HCT116 (cell line): ENCODE data around the gene STIM1. TPM values are rescaled to one million over a fixed set of nuclear protein-coding genes. Genes with fewer than 3 reads are reported as not detected.

Source experiments
- ATAC-seq: fragments of 200-7000 bp; cut with Tn5 transposase; 2 replicates; pipeline ENCODE4 v1.9.1; 2020; ENCODE audit warnings: mild to moderate bottlenecking, moderate library complexity
- BruUV-seq: library from RNA; stranded (reverse); fragments of 400-500 nt; replicated peaks from 2 replicates; lab custom pipeline; 2021; lab: Mats Ljungman, UMichigan
- CTCF ChIA-PET: fragments of 300-600 bp; sonication (Branson Sonifier 250); formaldehyde crosslinking; loops from one replicate; lab custom pipeline; 2021; ENCODE audit warnings: antibody characterized with exemption; lab: Charles Lee
- POLR2A ChIA-PET: fragments of 300-600, 350-600 bp; sonication (Branson Sonifier 250); formaldehyde crosslinking; loops from one replicate; lab custom pipeline; 2021; ENCODE audit warnings: antibody characterized with exemption; lab: Charles Lee
- RAD21 ChIA-PET, 2 experiments: fragments of 300-600 bp; sonication (Branson Sonifier 250); formaldehyde crosslinking; loops; one replicate each; lab custom pipeline; 2023; ENCODE audit warnings: low total read pairs in 2 of 2; ENCODE audit not compliant: uncharacterized antibody in 2 of 2, unreplicated experiment in 2 of 2, low non-redundant PET in 1 of 2; lab: Charles Lee
- DNase-seq: peaks from one replicate; pipeline ENCODE4 v3.0.0-alpha.2; 2010; ENCODE audit warnings: low read depth, low spot score
- H2AFZ ChIP-seq: fragments of 200-600 bp; shearing (Covaris generic), sonication (generic); 2 replicates; pipeline ENCODE4 v1.6.1; 2017; ENCODE audit warnings: low read depth, mixed run types, mixed read lengths, antibody characterized with exemption, low read length; ENCODE audit not compliant: poor library complexity, severe bottlenecking
- H3K27ac ChIP-seq: 2 replicates; pipeline ENCODE4 v1.5.1; 2012; ENCODE audit warnings: low read depth, low read length
- H3K27me3 ChIP-seq: fragments of 200-600 bp; sonication (generic); 2 replicates; pipeline ENCODE4 v1.6.1; 2016; ENCODE audit warnings: mixed run types, low read length, mixed read lengths; ENCODE audit not compliant: insufficient read depth
- H3K36me3 ChIP-seq, 2 experiments: fragments of 200-500 bp in 1 of 2; fragments of 200-600 bp in 1 of 2; sonication (Bioruptor generic) in 1 of 2; sonication (generic) in 1 of 2; 2 replicates each; pipeline versions ENCODE4 v1.5.1 to v1.6.1; 2014 to 2016; ENCODE audit warnings: low read length in 2 of 2, inconsistent platforms in 1 of 2, mixed read lengths in 1 of 2, mixed run types in 1 of 2; ENCODE audit not compliant: insufficient read depth in 2 of 2, control insufficient read depth in 1 of 2
- H3K4me1 ChIP-seq, 2 experiments: fragments of 200-600 bp in 1 of 2; sonication (generic) in 1 of 2; 2 replicates each; pipeline versions ENCODE4 v1.5.1 to v1.6.1; 2012 to 2017; ENCODE audit warnings: low read length in 2 of 2, inconsistent platforms in 1 of 2, mild to moderate bottlenecking in 1 of 2, mixed read lengths in 1 of 2, mixed run types in 1 of 2, moderate library complexity in 1 of 2; ENCODE audit not compliant: insufficient read depth in 2 of 2, control insufficient read depth in 1 of 2
- H3K4me2 ChIP-seq: fragments of 200-600 bp; sonication (generic); 2 replicates; pipeline ENCODE4 v1.6.1; 2017; ENCODE audit warnings: mixed run types, low read length, mixed read lengths
- H3K4me3 ChIP-seq, 2 experiments: fragments of 200-600 bp in 1 of 2; sonication (generic) in 1 of 2; replicated peaks in 1 of 2; 2 replicates each; pipeline ENCODE4 v1.5.1; 2011 to 2016; ENCODE audit warnings: low read length in 2 of 2, control low read depth in 1 of 2, low read depth in 1 of 2, mild to moderate bottlenecking in 1 of 2, mixed read lengths in 1 of 2, mixed run types in 1 of 2
- H3K79me2 ChIP-seq: fragments of 200-600 bp; sonication (generic); 2 replicates; pipeline ENCODE4 v1.6.1; 2017; ENCODE audit warnings: mild to moderate bottlenecking, mixed run types, low read length, moderate library complexity, mixed read lengths; ENCODE audit not compliant: insufficient read depth
- H3K9ac ChIP-seq: fragments of 200-600 bp; sonication (generic); 2 replicates; pipeline ENCODE4 v1.6.1; 2016; ENCODE audit warnings: low read length, mixed read lengths
- H3K9me2 ChIP-seq: fragments of 200-600 bp; sonication (generic), shearing (Covaris generic); 2 replicates; pipeline ENCODE4 v1.6.1; 2017; ENCODE audit warnings: mixed run types, mild to moderate bottlenecking, moderate library complexity; ENCODE audit not compliant: insufficient read depth
- H3K9me3 ChIP-seq, 2 experiments: fragments of 200-500 bp in 1 of 2; fragments of 200-600 bp in 1 of 2; sonication (Bioruptor generic) in 1 of 2; sonication (generic) in 1 of 2; 2 replicates each; pipeline ENCODE4 v1.6.1; 2014 to 2017; ENCODE audit warnings: low read length in 2 of 2, mixed read lengths in 2 of 2, inconsistent platforms in 1 of 2, low read depth in 1 of 2, mild to moderate bottlenecking in 1 of 2, mixed run types in 1 of 2, moderate library complexity in 1 of 2; ENCODE audit not compliant: control insufficient read depth in 1 of 2, insufficient read depth in 1 of 2
- H4K20me1 ChIP-seq: fragments of 200-600 bp; sonication (generic), shearing (Covaris generic); 2 replicates; pipeline ENCODE4 v1.6.1; 2017; ENCODE audit warnings: mixed run types, mild to moderate bottlenecking, moderate library complexity; ENCODE audit not compliant: insufficient read depth
- CEBPB ChIP-seq: IDR thresholded peaks from 2 replicates; pipeline ENCODE4 v1.6.1; 2012; ENCODE audit warnings: low read depth
- EZH2phosphoT487 ChIP-seq: fragments of 200-600 bp; IDR thresholded peaks from 2 replicates; pipeline ENCODE4 v1.6.1; 2018; ENCODE audit warnings: antibody characterized with exemption, borderline replicate concordance
- FOSL1 ChIP-seq: IDR thresholded peaks from 2 replicates; pipeline ENCODE4 v1.6.1; 2012; ENCODE audit warnings: low read depth
- JUND ChIP-seq: IDR thresholded peaks from 2 replicates; pipeline ENCODE4 v1.6.1; 2012
- POLR2A ChIP-seq: IDR thresholded peaks from 2 replicates; pipeline ENCODE4 v1.7.0; 2011; ENCODE audit warnings: borderline replicate concordance; ENCODE audit not compliant: insufficient read depth, insufficient read length; ENCODE audit errors: extremely low read depth
- POLR2AphosphoS5 ChIP-seq: IDR thresholded peaks from 2 replicates; pipeline ENCODE4 v1.6.1; 2011; ENCODE audit warnings: mild to moderate bottlenecking, low read depth, low read length, moderate library complexity
- SP1 ChIP-seq: IDR thresholded peaks from 2 replicates; pipeline ENCODE4 v1.6.1; 2012; ENCODE audit warnings: low read depth
- SRF ChIP-seq: IDR thresholded peaks from 2 replicates; pipeline ENCODE4 v1.6.1; 2012; ENCODE audit warnings: low read depth
- TCF7L2 ChIP-seq: IDR thresholded peaks from 2 replicates; pipeline ENCODE4 v1.7.0; 2011; ENCODE audit warnings: borderline replicate concordance, inconsistent platforms; ENCODE audit not compliant: insufficient read depth, insufficient read length; ENCODE audit errors: extremely low read depth
- YY1 ChIP-seq: IDR thresholded peaks from 2 replicates; pipeline ENCODE4 v1.6.1; 2011; ENCODE audit warnings: low read length, low read depth, moderate library complexity, mild to moderate bottlenecking; ENCODE audit not compliant: insufficient replicate concordance; ENCODE audit errors: extremely low read depth
- ZNF274 ChIP-seq: fragments of 200-500 bp; sonication (Bioruptor generic); IDR thresholded peaks from 2 replicates; pipeline ENCODE4 v1.6.1; 2014; ENCODE audit warnings: mild to moderate bottlenecking, low read depth, low read length, inconsistent platforms
- intact Hi-C: fragments of 100-400 bp; cut with micrococcal nuclease; formaldehyde crosslinking; loops from 2 replicates; pipeline ENCODE4 v1.10.0; 2022
- total RNA-seq: library from RNA; stranded (reverse); gene quantifications from one replicate; pipeline ENCODE4 v1.2.1, GENCODE V29; 2021; ENCODE audit not compliant: unreplicated experiment
- TF ChIP-seq, protein P1 (sequence below), 3 experiments: fragments of 200-600 bp in 1 of 3; sonication (generic) in 1 of 3; IDR thresholded peaks in 2 of 3; conservative IDR thresholded peaks in 1 of 3; 2 replicates each; pipeline ENCODE4 v1.5.1; 2012 to 2017; ENCODE audit warnings: low read depth in 2 of 3, low read length in 2 of 3, antibody characterized with exemption in 1 of 3, borderline replicate concordance in 1 of 3, control low read depth in 1 of 3, mild to moderate bottlenecking in 1 of 3, mixed read lengths in 1 of 3, mixed run types in 1 of 3, moderate library complexity in 1 of 3; ENCODE audit not compliant: insufficient read depth in 1 of 3
- TF ChIP-seq, protein P2 (sequence below): IDR thresholded peaks from 2 replicates; pipeline ENCODE4 v1.6.1; 2012
- TF ChIP-seq, protein P3 (sequence below): IDR thresholded peaks from 2 replicates; pipeline ENCODE4 v1.6.1; 2011; ENCODE audit warnings: mild to moderate bottlenecking, low read length, moderate library complexity; ENCODE audit not compliant: insufficient replicate concordance; ENCODE audit errors: extremely low read depth

The STIM1 gene
- total RNA-seq, 1 experiment from 2014 or later: 22.3 TPM

DNA sequence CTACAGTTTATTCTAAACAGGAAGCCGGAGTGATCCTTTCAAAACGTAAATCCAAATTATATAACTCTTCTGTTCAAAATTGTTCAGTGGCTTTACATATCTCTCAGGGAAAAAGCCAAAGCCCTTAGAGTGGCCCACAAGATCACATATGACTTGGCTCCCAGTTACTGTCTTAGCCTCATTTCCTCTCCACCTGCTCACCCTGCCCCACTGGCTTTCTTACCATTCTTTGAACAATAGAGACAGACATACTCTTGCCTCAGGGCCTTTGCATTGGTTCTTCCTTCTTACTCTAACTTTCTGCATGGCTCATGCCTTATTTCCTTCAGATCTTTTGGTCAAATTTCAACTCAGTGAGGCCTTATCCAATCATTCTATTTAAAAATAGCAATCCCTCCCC, 52.1 kb downstream of the STIM1 start:
- BruUV-seq: no TSS peak
- Histone ChIP-seq H3K4me1 (peaks cover 16 to 22% of the 10 kb centered on the region in 2 experiments), H3K4me2 (no peak overlapping the region), H2AFZ (no peak overlapping the region), H3K9me3 (no peaks in the 10 kb centered on the region), H3K9ac (no peak overlapping the region), H3K27me3 (no peaks in the 10 kb centered on the region), H3K36me3 (no peaks in the 10 kb centered on the region), H3K79me2 (no peaks in the 10 kb centered on the region), H3K4me3 (no peak overlapping the region), H4K20me1 (no peaks in the 10 kb centered on the region), H3K27ac (no peak overlapping the region), H3K9me2 (no peaks in the 10 kb centered on the region)
- intact Hi-C loops: no loop called here
- POLR2A ChIA-PET: no interaction called here
- CTCF ChIA-PET: no interaction called here
- no peak for TF ChIP-seq TCF7L2
- TF ChIP-seq, protein P1, sequence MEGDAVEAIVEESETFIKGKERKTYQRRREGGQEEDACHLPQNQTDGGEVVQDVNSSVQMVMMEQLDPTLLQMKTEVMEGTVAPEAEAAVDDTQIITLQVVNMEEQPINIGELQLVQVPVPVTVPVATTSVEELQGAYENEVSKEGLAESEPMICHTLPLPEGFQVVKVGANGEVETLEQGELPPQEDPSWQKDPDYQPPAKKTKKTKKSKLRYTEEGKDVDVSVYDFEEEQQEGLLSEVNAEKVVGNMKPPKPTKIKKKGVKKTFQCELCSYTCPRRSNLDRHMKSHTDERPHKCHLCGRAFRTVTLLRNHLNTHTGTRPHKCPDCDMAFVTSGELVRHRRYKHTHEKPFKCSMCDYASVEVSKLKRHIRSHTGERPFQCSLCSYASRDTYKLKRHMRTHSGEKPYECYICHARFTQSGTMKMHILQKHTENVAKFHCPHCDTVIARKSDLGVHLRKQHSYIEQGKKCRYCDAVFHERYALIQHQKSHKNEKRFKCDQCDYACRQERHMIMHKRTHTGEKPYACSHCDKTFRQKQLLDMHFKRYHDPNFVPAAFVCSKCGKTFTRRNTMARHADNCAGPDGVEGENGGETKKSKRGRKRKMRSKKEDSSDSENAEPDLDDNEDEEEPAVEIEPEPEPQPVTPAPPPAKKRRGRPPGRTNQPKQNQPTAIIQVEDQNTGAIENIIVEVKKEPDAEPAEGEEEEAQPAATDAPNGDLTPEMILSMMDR (IDR thresholded peaks at IDR 0.05 in 2 of 3, conservative IDR thresholded peaks at IDR 0.05 in 1 of 3; ENCODE audit: borderline replicate concordance in 1 of 3, insufficient read depth in 1 of 3, low read depth in 2 of 3, low read length in 2 of 3): no peak
- TF ChIP-seq POLR2A: no peak
- ATAC-seq (no peak), DNase-seq (no peak)
- RAD21 ChIA-PET: no interaction called here

DNA sequence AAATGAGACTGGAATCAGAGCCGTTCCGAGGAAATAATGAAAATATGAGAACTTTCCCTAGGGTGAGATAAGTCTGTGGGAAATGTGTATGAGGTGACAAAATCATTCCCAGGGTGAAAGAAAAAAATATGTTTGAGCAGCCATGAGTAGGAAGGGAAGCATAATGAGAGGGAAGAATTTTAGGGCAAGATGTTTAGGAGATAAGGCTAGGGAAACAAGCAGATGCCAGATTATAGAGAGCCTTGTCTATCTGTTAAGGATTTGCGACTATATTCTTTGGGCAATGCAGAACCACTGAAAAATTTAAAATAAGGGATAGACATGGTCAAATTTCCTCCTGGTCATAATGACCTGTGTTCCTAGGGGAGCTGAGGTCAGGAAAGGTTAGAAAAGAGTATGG, 54.4 kb downstream of the STIM1 start:
- H3K9me2 ChIP-seq: no peaks in the 10 kb centered on the region
- intact Hi-C loops: no loop called here
- no peaks in the 10 kb centered on the region for H4K20me1 ChIP-seq
- H3K27ac ChIP-seq: no peak overlapping the region
- no TSS peak for BruUV-seq
- CTCF ChIA-PET: no interaction called here
- no peak overlapping the region for H3K4me2 ChIP-seq
- H3K9me3 ChIP-seq: no peaks in the 10 kb centered on the region
- RAD21 ChIA-PET: no interaction called here
- ATAC-seq (no peak), DNase-seq (no peak)
- H3K4me1 ChIP-seq: peaks cover 8 to 13% of the 10 kb centered on the region in 2 experiments
- H3K79me2 ChIP-seq: no peaks in the 10 kb centered on the region
- no peaks in the 10 kb centered on the region for H3K27me3 ChIP-seq
- no peak overlapping the region for H3K9ac ChIP-seq
- no peaks in the 10 kb centered on the region for H3K36me3 ChIP-seq
- H3K4me3 ChIP-seq: no peak overlapping the region
- no peak overlapping the region for H2AFZ ChIP-seq
- POLR2A ChIA-PET: no interaction called here
- no peak for TF ChIP-seq SRF
- TF ChIP-seq, protein P2, sequence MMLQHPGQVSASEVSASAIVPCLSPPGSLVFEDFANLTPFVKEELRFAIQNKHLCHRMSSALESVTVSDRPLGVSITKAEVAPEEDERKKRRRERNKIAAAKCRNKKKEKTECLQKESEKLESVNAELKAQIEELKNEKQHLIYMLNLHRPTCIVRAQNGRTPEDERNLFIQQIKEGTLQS: no peak
- TF ChIP-seq, protein P3, sequence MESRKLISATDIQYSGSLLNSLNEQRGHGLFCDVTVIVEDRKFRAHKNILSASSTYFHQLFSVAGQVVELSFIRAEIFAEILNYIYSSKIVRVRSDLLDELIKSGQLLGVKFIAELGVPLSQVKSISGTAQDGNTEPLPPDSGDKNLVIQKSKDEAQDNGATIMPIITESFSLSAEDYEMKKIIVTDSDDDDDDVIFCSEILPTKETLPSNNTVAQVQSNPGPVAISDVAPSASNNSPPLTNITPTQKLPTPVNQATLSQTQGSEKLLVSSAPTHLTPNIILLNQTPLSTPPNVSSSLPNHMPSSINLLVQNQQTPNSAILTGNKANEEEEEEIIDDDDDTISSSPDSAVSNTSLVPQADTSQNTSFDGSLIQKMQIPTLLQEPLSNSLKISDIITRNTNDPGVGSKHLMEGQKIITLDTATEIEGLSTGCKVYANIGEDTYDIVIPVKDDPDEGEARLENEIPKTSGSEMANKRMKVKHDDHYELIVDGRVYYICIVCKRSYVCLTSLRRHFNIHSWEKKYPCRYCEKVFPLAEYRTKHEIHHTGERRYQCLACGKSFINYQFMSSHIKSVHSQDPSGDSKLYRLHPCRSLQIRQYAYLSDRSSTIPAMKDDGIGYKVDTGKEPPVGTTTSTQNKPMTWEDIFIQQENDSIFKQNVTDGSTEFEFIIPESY: no peak
- TF ChIP-seq, protein P1 (IDR thresholded peaks at IDR 0.05 in 2 of 3, conservative IDR thresholded peaks at IDR 0.05 in 1 of 3; ENCODE audit: borderline replicate concordance in 1 of 3, insufficient read depth in 1 of 3, low read depth in 2 of 3, low read length in 2 of 3): no peak
- no peak for TF ChIP-seq CEBPB
- no peak for TF ChIP-seq POLR2AphosphoS5
- TF ChIP-seq TCF7L2: no peak
- TF ChIP-seq JUND: no peak
- no peak for TF ChIP-seq SP1
- no peak for TF ChIP-seq YY1
- no peak for TF ChIP-seq FOSL1
- no peak for TF ChIP-seq ZNF274
- TF ChIP-seq EZH2phosphoT487: no peak
